ENCODE results near the gene CYSLTR2.

DNA sequence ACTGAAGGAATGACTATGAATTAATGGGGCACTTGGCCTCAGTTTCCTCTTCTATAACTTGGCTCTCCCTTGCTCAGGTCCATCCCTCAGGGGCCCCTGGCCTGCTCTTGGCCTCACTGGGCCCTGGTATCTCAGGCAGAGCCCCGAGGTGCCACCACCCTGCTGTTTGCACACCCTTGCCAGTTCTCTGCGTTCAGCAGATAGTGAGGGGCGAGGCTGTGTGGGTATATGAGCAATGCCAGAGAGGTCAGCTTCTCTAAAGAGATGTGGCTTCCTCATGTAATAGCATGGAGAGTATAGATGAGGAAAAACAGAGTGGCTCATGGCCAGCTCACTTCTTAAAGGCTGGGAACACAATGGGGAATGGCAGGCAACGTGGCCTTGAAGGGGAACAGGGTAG lies 76.1 kb downstream of the CYSLTR2 start:
- TF ChIP-seq CTCF (IDR thresholded peaks at IDR 0.05), result no peak
- no peak for TF ChIP-seq ZNF138 (CRISPR knock-in tag; conservative IDR thresholded peaks at IDR 0.05)
- TF ChIP-seq NR1H2 (CRISPR knock-in tag; IDR thresholded peaks at IDR 0.05), result no peak
- TF ChIP-seq, protein P1, sequence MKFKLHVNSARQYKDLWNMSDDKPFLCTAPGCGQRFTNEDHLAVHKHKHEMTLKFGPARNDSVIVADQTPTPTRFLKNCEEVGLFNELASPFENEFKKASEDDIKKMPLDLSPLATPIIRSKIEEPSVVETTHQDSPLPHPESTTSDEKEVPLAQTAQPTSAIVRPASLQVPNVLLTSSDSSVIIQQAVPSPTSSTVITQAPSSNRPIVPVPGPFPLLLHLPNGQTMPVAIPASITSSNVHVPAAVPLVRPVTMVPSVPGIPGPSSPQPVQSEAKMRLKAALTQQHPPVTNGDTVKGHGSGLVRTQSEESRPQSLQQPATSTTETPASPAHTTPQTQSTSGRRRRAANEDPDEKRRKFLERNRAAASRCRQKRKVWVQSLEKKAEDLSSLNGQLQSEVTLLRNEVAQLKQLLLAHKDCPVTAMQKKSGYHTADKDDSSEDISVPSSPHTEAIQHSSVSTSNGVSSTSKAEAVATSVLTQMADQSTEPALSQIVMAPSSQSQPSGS (CRISPR knock-in tag; IDR thresholded peaks at IDR 0.05; ENCODE audit: borderline replicate concordance, low read depth), result no peak
- no peak for TF ChIP-seq FOXP1 (CRISPR knock-in tag; IDR thresholded peaks at IDR 0.05; ENCODE audit: borderline replicate concordance)
- TF ChIP-seq ESRRA (CRISPR knock-in tag; IDR thresholded peaks at IDR 0.05; ENCODE audit: borderline replicate concordance), result no peak
- no peak for TF ChIP-seq USF2 (CRISPR knock-in tag; IDR thresholded peaks at IDR 0.05)
- TF ChIP-seq ZBTB21 (CRISPR knock-in tag; IDR thresholded peaks at IDR 0.05; ENCODE audit: borderline replicate concordance), result no peak
- no peak for TF ChIP-seq MLX (CRISPR knock-in tag; IDR thresholded peaks at IDR 0.05)
- TF ChIP-seq, protein P2, sequence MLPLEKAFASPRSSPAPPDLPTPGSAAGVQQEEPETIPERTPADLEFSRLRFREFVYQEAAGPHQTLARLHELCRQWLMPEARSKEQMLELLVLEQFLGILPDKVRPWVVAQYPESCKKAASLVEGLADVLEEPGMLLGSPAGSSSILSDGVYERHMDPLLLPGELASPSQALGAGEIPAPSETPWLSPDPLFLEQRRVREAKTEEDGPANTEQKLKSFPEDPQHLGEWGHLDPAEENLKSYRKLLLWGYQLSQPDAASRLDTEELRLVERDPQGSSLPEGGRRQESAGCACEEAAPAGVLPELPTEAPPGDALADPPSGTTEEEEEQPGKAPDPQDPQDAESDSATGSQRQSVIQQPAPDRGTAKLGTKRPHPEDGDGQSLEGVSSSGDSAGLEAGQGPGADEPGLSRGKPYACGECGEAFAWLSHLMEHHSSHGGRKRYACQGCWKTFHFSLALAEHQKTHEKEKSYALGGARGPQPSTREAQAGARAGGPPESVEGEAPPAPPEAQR (CRISPR knock-in tag; IDR thresholded peaks at IDR 0.05), result no peak
- no peak for TF ChIP-seq E2F1 (CRISPR knock-in tag; IDR thresholded peaks at IDR 0.05)

All from WTC11 (cell line).